A549 (cell line): ENCODE measurements around the gene ENGASE.

Experiments
- CHD2 ChIP-seq: fragments of 150-350 bp; IDR thresholded peaks from 2 replicates; pipeline ENCODE4 v1.6.1; 2014; ENCODE audit warnings: low read length; ENCODE audit not compliant: partially characterized antibody
- CTCF ChIP-seq: fragments of >200 bp; sonication (Bioruptor Twin); formaldehyde crosslinking; IDR thresholded peaks from 3 replicates; pipeline ENCODE4 v1.5.1; 2016
- JUN ChIP-seq, 2 experiments: fragments of >200 bp; sonication (Bioruptor Twin); formaldehyde crosslinking; IDR thresholded peaks; 2 replicates in 1 of 2; 3 replicates in 1 of 2; pipeline ENCODE4 v1.6.1; 2016 to 2017
- MAFK ChIP-seq: fragments of 450-650 bp; IDR thresholded peaks from 2 replicates; pipeline ENCODE4 v1.6.1; 2014; ENCODE audit not compliant: partially characterized antibody
- MAX ChIP-seq: IDR thresholded peaks from 2 replicates; pipeline ENCODE4 v1.6.1; 2012
- NR3C1 ChIP-seq: fragments of >200 bp; sonication (Bioruptor Twin); formaldehyde crosslinking; IDR thresholded peaks from 3 replicates; pipeline ENCODE4 v1.6.1; 2017
- POLR2A ChIP-seq: IDR thresholded peaks from 2 replicates; pipeline ENCODE4 v1.6.1; 2012; ENCODE audit warnings: mild to moderate bottlenecking, low read length
- RAD21 ChIP-seq, 2 experiments: fragments of >200 bp in 1 of 2; sonication (Bioruptor Twin) in 1 of 2; formaldehyde crosslinking in 1 of 2; IDR thresholded peaks in 1 of 2; conservative IDR thresholded peaks in 1 of 2; 2 replicates in 1 of 2; 3 replicates in 1 of 2; pipeline ENCODE4 v1.6.1; 2012 to 2018; ENCODE audit warnings: inconsistent platforms in 1 of 2
- RARB ChIP-seq: fragments of 250-450 bp; sonication (Bioruptor Pico); IDR thresholded peaks from 2 replicates; pipeline ENCODE4 v1.8.0; 2021; ENCODE audit warnings: mild to moderate bottlenecking, moderate library complexity
- REST ChIP-seq: fragments of 200-600 bp; sonication (generic); IDR thresholded peaks from 2 replicates; pipeline ENCODE4 v1.6.1; 2016; ENCODE audit warnings: antibody characterized with exemption, mild to moderate bottlenecking, moderate library complexity
- SMC3 ChIP-seq: fragments of >200 bp; sonication (Bioruptor Twin); formaldehyde crosslinking; IDR thresholded peaks from 3 replicates; pipeline ENCODE4 v1.6.1; 2018; ENCODE audit warnings: inconsistent platforms

- TF ChIP-seq NR3C1 = no peak
- TF ChIP-seq CTCF = no peak
- no peak for TF ChIP-seq CHD2
- TF ChIP-seq JUN (IDR thresholded peaks at IDR 0.05) = no peak
- TF ChIP-seq RARB (CRISPR knock-in tag) = no peak
- TF ChIP-seq POLR2A = no peak
- no peak for TF ChIP-seq MAX
- TF ChIP-seq MAFK = no peak
- no peak for TF ChIP-seq RAD21 (conservative IDR thresholded peaks at IDR 0.05 in 1 of 2, IDR thresholded peaks at IDR 0.05 in 1 of 2)
- no peak for TF ChIP-seq SMC3
- TF ChIP-seq REST = no peak
These were observed 7.7 kb upstream of the ENGASE start for GRCh38 chr17:79066963-79067362.
